CD14-positive monocyte (primary cell): ENCODE measurements around the gene DRGX. TPM values are rescaled to one million over a fixed set of nuclear protein-coding genes. Genes with fewer than 3 reads are reported as not detected.

Source experiments
- DNase-seq, 3 donors: peaks; one replicate each; pipeline ENCODE4 v3.0.0-alpha.2; 2011 to 2022
- H2AFZ ChIP-seq: 2 replicates; pipeline ENCODE4 v1.6.0; 2012; ENCODE audit warnings: mild to moderate bottlenecking, low read depth, low read length, inconsistent platforms; ENCODE audit not compliant: insufficient read depth, poor library complexity, severe bottlenecking
- H3K27ac ChIP-seq, 2 donors: 1 replicate in 1 of 2; 2 replicates in 1 of 2; pipeline ENCODE4 v1.5.1; 2012 to 2013; ENCODE audit warnings: low read length in 2 of 2, control low read depth in 1 of 2, inconsistent platforms in 1 of 2, low read depth in 1 of 2, mild to moderate bottlenecking in 1 of 2
- H3K27me3 ChIP-seq, 2 donors: one replicate each; pipeline versions ENCODE4 v1.6.0 to v1.6.1; 2011 to 2013; ENCODE audit warnings: low read length in 2 of 2; ENCODE audit not compliant: control insufficient read depth in 2 of 2, insufficient read depth in 2 of 2
- H3K36me3 ChIP-seq, 2 donors: replicated peaks in 1 of 2; 1 replicate in 1 of 2; 2 replicates in 1 of 2; pipeline versions ENCODE4 v1.5.1 to v1.6.1; 2012 to 2013; ENCODE audit warnings: low read length in 2 of 2, control low read depth in 1 of 2, inconsistent platforms in 1 of 2, mild to moderate bottlenecking in 1 of 2; ENCODE audit not compliant: insufficient read depth in 2 of 2, control insufficient read depth in 1 of 2
- H3K4me1 ChIP-seq, 2 donors: 1 replicate in 1 of 2; 2 replicates in 1 of 2; pipeline versions ENCODE4 v1.5.1 to v1.6.1; 2012 to 2013; ENCODE audit warnings: low read length in 2 of 2, control low read depth in 1 of 2, inconsistent platforms in 1 of 2, mild to moderate bottlenecking in 1 of 2, moderate library complexity in 1 of 2; ENCODE audit not compliant: insufficient read depth in 2 of 2, control insufficient read depth in 1 of 2
- H3K4me2 ChIP-seq: replicated peaks from 2 replicates; pipeline ENCODE3; 2012; ENCODE audit warnings: low read length, moderate library complexity, mild to moderate bottlenecking; ENCODE audit not compliant: poor library complexity, severe bottlenecking; ENCODE audit errors: extremely low read depth
- H3K4me3 ChIP-seq, 3 experiments: fragments of 200-600 bp in 1 of 3; sonication (generic) in 1 of 3; replicated peaks in 1 of 3; 1 replicate in 2 of 3; 2 replicates in 1 of 3; pipeline ENCODE4 v1.5.1; 2011 to 2013; ENCODE audit warnings: low read length in 3 of 3, mild to moderate bottlenecking in 3 of 3, control low read depth in 2 of 3, low read depth in 2 of 3, inconsistent platforms in 1 of 3, moderate library complexity in 1 of 3
- H3K79me2 ChIP-seq: 2 replicates; pipeline ENCODE4 v1.6.0; 2012; ENCODE audit warnings: mild to moderate bottlenecking, control low read depth, inconsistent platforms, low read length, moderate library complexity; ENCODE audit not compliant: insufficient read depth
- H3K9ac ChIP-seq: 2 replicates; pipeline ENCODE4 v1.6.0; 2017; ENCODE audit warnings: low read length, mild to moderate bottlenecking; ENCODE audit not compliant: insufficient read depth, poor library complexity, severe bottlenecking
- H3K9me3 ChIP-seq, 2 donors: replicated peaks in 1 of 2; 1 replicate in 1 of 2; 2 replicates in 1 of 2; pipeline versions ENCODE4 v1.5.1 to v1.6.1; 2012 to 2013; ENCODE audit warnings: low read length in 2 of 2, control low read depth in 1 of 2; ENCODE audit not compliant: control insufficient read depth in 1 of 2, insufficient read depth in 1 of 2
- H4K20me1 ChIP-seq: 2 replicates; pipeline ENCODE4 v1.6.0; 2012; ENCODE audit warnings: mild to moderate bottlenecking, low read length, control low read depth, moderate library complexity; ENCODE audit not compliant: insufficient read depth
- H3K27ac Mint-ChIP-seq, 7 donors: one replicate each; pipeline ENCODE4 v1.8.0; 2020; ENCODE audit warnings: mild to moderate bottlenecking in 7 of 7, mixed read lengths in 7 of 7, moderate library complexity in 6 of 7, inconsistent platforms in 2 of 7
- H3K27me3 Mint-ChIP-seq, 3 donors: one replicate each; pipeline ENCODE4 v1.8.0; 2021 to 2022; ENCODE audit warnings: low read depth in 3 of 3, mild to moderate bottlenecking in 3 of 3, mixed read lengths in 3 of 3, moderate library complexity in 3 of 3, inconsistent platforms in 1 of 3
- H3K36me3 Mint-ChIP-seq, 2 donors: one replicate each; pipeline ENCODE4 v1.8.0; 2020; ENCODE audit warnings: mixed read lengths in 2 of 2, inconsistent platforms in 1 of 2, mild to moderate bottlenecking in 1 of 2
- H3K4me1 Mint-ChIP-seq: one replicate; pipeline ENCODE4 v1.8.0; 2020; ENCODE audit warnings: mild to moderate bottlenecking, mixed read lengths
- H3K4me3 Mint-ChIP-seq, 2 donors: one replicate each; pipeline ENCODE4 v1.8.0; 2020; ENCODE audit warnings: mild to moderate bottlenecking in 2 of 2, mixed read lengths in 2 of 2, moderate library complexity in 1 of 2
- H3K9me3 Mint-ChIP-seq, 7 donors: one replicate each; pipeline ENCODE4 v1.8.0; 2020 to 2022; ENCODE audit warnings: mixed read lengths in 7 of 7, mild to moderate bottlenecking in 6 of 7, moderate library complexity in 6 of 7, inconsistent platforms in 2 of 7
- WGBS: methylation state at CpG from one replicate; pipeline ENCODE4 v1.1.5; 2013; ENCODE audit warnings: missing lambda C conversion rate; ENCODE audit not compliant: insufficient coverage; 5-methylcytosine and 5-hydroxymethylcytosine counted together
- intact Hi-C, 2 donors: fragments of 100-400 bp; cut with micrococcal nuclease; formaldehyde crosslinking; loops; one replicate each; pipeline versions ENCODE4 v1.15.0 to v1.15.1; 2023
- polyA plus RNA-seq, 3 donors: library from polyadenylated mRNA; depleted of rRNA in 1 of 3; unstranded in 2 of 3; stranded (reverse) in 1 of 3; fragments of 300-500 nt in 2 of 3; fragments of >200 nt in 1 of 3; fragmentation: Illumina TruSeq in 2 of 3; gene quantifications; 1 replicate in 2 of 3; 2 replicates in 1 of 3; pipeline ENCODE4 v1.2.3, GENCODE V29; 2012 to 2021
- TF ChIP-seq, protein P1 (sequence below): fragments of 200-600 bp; IDR thresholded peaks from one replicate; pipeline ENCODE4 v1.8.0; 2022; ENCODE audit warnings: antibody characterized with exemption, mild to moderate bottlenecking

DRGX gene
- polyA plus RNA-seq, 3 donors = not detected

DNA sequence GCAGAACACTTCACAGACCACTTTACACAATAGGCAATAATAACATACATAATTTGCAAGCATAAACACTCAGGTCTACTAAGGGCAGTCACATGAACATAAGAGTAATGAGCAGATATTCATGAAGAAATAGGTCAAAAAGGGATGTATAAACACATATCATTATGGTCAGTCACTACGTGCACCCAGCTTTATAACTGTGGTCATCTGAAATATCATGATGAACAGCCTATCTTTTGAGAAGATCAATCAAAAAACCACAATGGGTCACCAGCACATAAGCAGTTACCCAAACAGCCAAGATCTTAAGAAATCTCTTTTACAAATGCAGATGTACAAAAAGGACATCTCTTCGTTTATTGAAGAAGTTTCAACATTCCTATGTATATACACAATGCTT, 35.5 kb upstream of the DRGX start:
- Histone ChIP-seq H3K9ac (no peak overlapping the region), H3K4me2 (no peak overlapping the region), H3K79me2 (no peaks in the 10 kb centered on the region), H3K4me3 (no peak overlapping the region), H3K4me1 (no peaks in the 10 kb centered on the region), H3K9me3 (peaks cover 3 to 5% of the 10 kb centered on the region in 2 donors), H2AFZ (no peak overlapping the region), H3K27ac (no peak overlapping the region), H4K20me1 (no peaks in the 10 kb centered on the region), H3K36me3 (no peaks in the 10 kb centered on the region), H3K27me3 (no peaks in the 10 kb centered on the region)
- H3K36me3 Mint-ChIP-seq = no peaks in the 10 kb centered on the region
- peaks cover 0 to 20% (median 6%) of the 10 kb centered on the region in 7 donors for H3K9me3 Mint-ChIP-seq
- H3K27ac Mint-ChIP-seq = no peak overlapping the region
- no peak for DNase-seq
- intact Hi-C loops = no loop called here
- peaks cover 0 to 5% (median 2%) of the 10 kb centered on the region in 3 donors for H3K27me3 Mint-ChIP-seq
- TF ChIP-seq, protein P1, sequence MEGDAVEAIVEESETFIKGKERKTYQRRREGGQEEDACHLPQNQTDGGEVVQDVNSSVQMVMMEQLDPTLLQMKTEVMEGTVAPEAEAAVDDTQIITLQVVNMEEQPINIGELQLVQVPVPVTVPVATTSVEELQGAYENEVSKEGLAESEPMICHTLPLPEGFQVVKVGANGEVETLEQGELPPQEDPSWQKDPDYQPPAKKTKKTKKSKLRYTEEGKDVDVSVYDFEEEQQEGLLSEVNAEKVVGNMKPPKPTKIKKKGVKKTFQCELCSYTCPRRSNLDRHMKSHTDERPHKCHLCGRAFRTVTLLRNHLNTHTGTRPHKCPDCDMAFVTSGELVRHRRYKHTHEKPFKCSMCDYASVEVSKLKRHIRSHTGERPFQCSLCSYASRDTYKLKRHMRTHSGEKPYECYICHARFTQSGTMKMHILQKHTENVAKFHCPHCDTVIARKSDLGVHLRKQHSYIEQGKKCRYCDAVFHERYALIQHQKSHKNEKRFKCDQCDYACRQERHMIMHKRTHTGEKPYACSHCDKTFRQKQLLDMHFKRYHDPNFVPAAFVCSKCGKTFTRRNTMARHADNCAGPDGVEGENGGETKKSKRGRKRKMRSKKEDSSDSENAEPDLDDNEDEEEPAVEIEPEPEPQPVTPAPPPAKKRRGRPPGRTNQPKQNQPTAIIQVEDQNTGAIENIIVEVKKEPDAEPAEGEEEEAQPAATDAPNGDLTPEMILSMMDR = no peak
- WGBS = 100% methylated on average over 1 of the region's 2 CpGs
- H3K4me1 Mint-ChIP-seq = no peaks in the 10 kb centered on the region
- no peak overlapping the region for H3K4me3 Mint-ChIP-seq

- Mint-ChIP-seq H3K9me3 (peaks cover 13 to 33% (median 25%) of the 10 kb centered on the region in 7 donors), H3K4me1 (no peaks in the 10 kb centered on the region), H3K4me3 (no peak overlapping the region), H3K27ac (no peak overlapping the region), H3K36me3 (no peaks in the 10 kb centered on the region), H3K27me3 (peaks cover 0 to 5% (median 0%) of the 10 kb centered on the region in 3 donors)
- H4K20me1 ChIP-seq = no peaks in the 10 kb centered on the region
- H3K9ac ChIP-seq = no peak overlapping the region
- H2AFZ ChIP-seq = no peak overlapping the region
- no peaks in the 10 kb centered on the region for H3K27me3 ChIP-seq
- WGBS = 100% methylated on average over 2 of the region's 5 CpGs
- H3K4me1 ChIP-seq = no peaks in the 10 kb centered on the region
- no peak overlapping the region for H3K4me2 ChIP-seq
- DNase-seq = no peak
- TF ChIP-seq, protein P1 = no peak
- no peaks in the 10 kb centered on the region for H3K79me2 ChIP-seq
- no peak overlapping the region for H3K4me3 ChIP-seq
- no peaks in the 10 kb centered on the region for H3K36me3 ChIP-seq
- H3K27ac ChIP-seq = no peak overlapping the region
- intact Hi-C loops = no loop called here
- H3K9me3 ChIP-seq = peaks cover 18 to 25% of the 10 kb centered on the region in 2 donors
Observed at GRCh38 chr10:49429458-49429857, 33.6 kb upstream of the DRGX start.
